Measurements from ENCODE around the gene OTOA. TPM values are rescaled to one million over a fixed set of nuclear protein-coding genes. Genes with fewer than 3 reads are reported as not detected.

OTOA gene
- polyA plus RNA-seq, 2 of the 4 experiments (the other 2 are of a cell fraction) = 0.05 TPM; not detected in 1

- 36% methylated on average over 1 of the region's 1 CpG for WGBS (ENCODE audit: missing lambda C conversion rate)
- ChIA-PET POLR2A (no interaction called here), CTCF (interaction anchor here (0.8 to 0.9 kb wide), 3 partner anchors 13 to 62 kb away, joined by 3 read pairs; no protein-coding TSS in a partner anchor)
- FAIRE-seq (no peak), ATAC-seq (no peak), DNase-seq (ENCODE audit: low read depth in 1 of 2, low spot score in 1 of 2) (no peak)
- Histone ChIP-seq H3K4me3 (no peak overlapping the region), H3K27ac (no peak overlapping the region), H3K9me3 (peaks cover 2% of the 10 kb centered on the region; the same call in 2 of the 3 replicates), H3K4me2 (peak overlapping the region; percentile 6; the same call in 1 of the 3 replicates), H3K4me1 (peaks cover 22% of the 10 kb centered on the region)
- TF ChIP-seq POLR2A (IDR thresholded peaks at IDR 0.05; ENCODE audit: low read length) (no peak), HDAC2 (IDR thresholded peaks at IDR 0.05) (no peak), RAD21 (conservative IDR thresholded peaks at IDR 0.05 in 1 of 2, IDR thresholded peaks at IDR 0.05 in 1 of 2) (no peak), CHD4 (IDR thresholded peaks at IDR 0.05; ENCODE audit: borderline replicate concordance) (no peak), NR3C1 (IDR thresholded peaks at IDR 0.05) (no peak), MAZ (IDR thresholded peaks at IDR 0.05; ENCODE audit: borderline replicate concordance, low read depth, low read length) (no peak), SREBF2 (IDR thresholded peaks at IDR 0.05) (no peak), USF2 (IDR thresholded peaks at IDR 0.05) (no peak)
- TF ChIP-seq, protein P1, sequence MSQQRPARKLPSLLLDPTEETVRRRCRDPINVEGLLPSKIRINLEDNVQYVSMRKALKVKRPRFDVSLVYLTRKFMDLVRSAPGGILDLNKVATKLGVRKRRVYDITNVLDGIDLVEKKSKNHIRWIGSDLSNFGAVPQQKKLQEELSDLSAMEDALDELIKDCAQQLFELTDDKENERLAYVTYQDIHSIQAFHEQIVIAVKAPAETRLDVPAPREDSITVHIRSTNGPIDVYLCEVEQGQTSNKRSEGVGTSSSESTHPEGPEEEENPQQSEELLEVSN (IDR thresholded peaks at IDR 0.05; ENCODE audit: borderline replicate concordance, low read depth) = no peak
Measured at GRCh38 chr16:21625026-21625425, 38.7 kb upstream of the OTOA start.

- POLR2A ChIA-PET = no interaction called here
- DNase-seq (ENCODE audit: low read depth in 1 of 2, low spot score in 1 of 2) (peak in 1 of 2 experiments; percentile 46), FAIRE-seq (no peak), ATAC-seq (peak; percentile 70 to 74; a peak in 5 of 6 replicates)
- H3K4me3 ChIP-seq = no peak overlapping the region
- TF ChIP-seq REST (IDR thresholded peaks at IDR 0.05) (no peak), SREBF2 (IDR thresholded peaks at IDR 0.05) (no peak), MAFK (IDR thresholded peaks at IDR 0.05; ENCODE audit: partially characterized antibody) (no peak), KDM1A (IDR thresholded peaks at IDR 0.05; ENCODE audit: low read depth) (no peak), MAX (IDR thresholded peaks at IDR 0.05) (no peak)
- peak overlapping the region in 1 of 2 experiments; percentile 25; a peak in 4 of 6 replicates for H3K27ac ChIP-seq
- peak overlapping the region; percentile 14; the same call in 2 of the 3 replicates for H3K4me2 ChIP-seq
- peaks cover 22% of the 10 kb centered on the region for H3K4me1 ChIP-seq
- WGBS (ENCODE audit: missing lambda C conversion rate) = 53% methylated on average over 6 of the region's 6 CpGs
- CTCF ChIA-PET = interaction anchor here (0.8 to 4.5 kb wide), 2 partner anchors 13 to 82 kb away, joined by 3 to 17 read pairs; no protein-coding TSS in a partner anchor
- peaks cover 2% of the 10 kb centered on the region; the same call in 2 of the 3 replicates for H3K9me3 ChIP-seq
Measured at GRCh38 chr16:21626659-21627277, 37.0 kb upstream of the OTOA start.

DNA sequence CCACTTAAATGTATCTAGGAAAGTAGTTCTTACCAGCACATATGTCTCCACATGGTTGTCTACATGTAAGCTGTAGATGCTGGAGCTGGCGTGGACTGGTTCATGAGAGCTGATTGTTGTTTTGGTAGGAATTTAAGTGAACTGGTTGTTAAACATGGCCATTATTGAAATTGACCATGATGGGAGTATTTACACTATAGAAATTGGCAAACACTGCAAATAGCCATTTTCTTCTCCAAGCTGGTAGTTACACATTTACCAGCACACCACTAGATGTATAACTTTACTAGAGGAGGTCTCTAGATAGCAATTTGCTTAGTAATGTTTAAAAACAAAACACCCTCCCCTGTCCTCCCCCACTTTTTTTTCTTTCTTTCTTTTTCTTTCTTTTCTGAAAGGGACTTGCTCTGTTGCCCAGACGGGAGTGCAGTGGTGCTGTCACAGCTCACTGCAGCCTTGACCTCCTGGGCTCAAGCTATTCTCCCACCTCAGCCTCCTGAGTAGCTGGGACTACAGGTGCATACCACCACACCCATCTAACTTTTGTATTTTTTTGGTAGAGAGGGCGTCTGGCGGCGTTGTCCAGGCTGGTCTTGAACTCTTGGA is 35.5 kb upstream of the OTOA start:
- H3K27ac ChIP-seq = no peak overlapping the region

More for the DNA sequence above, 35.5 kb upstream of the OTOA start:
- H3K9me3 ChIP-seq = peaks cover 2% of the 10 kb centered on the region; the same call in 2 of the 3 replicates
- no peak overlapping the region for H3K4me2 ChIP-seq
- no peak for FAIRE-seq
- ATAC-seq = no peak
- ChIA-PET CTCF (interaction anchor here (1.0 to 4.5 kb wide), 3 partner anchors 11 to 80 kb away, joined by 3 to 17 read pairs (median 3); no protein-coding TSS in a partner anchor), POLR2A (no interaction called here)
- peaks cover 22% of the 10 kb centered on the region for H3K4me1 ChIP-seq
- H3K4me3 ChIP-seq = no peak overlapping the region
- DNase-seq (ENCODE audit: low read depth in 1 of 2, low spot score in 1 of 2) = no peak
- WGBS (ENCODE audit: missing lambda C conversion rate) = 92% methylated on average over 5 of the region's 5 CpGs
- TF ChIP-seq HEYL (CRISPR knock-in tag; IDR thresholded peaks at IDR 0.05) = no peak
- no peak for TF ChIP-seq JUN (IDR thresholded peaks at IDR 0.05)
- no peak for TF ChIP-seq CTCF (IDR thresholded peaks at IDR 0.05)
- no peak for TF ChIP-seq CEBPB (IDR thresholded peaks at IDR 0.05)
- no peak for TF ChIP-seq ZFP36 (IDR thresholded peaks at IDR 0.05; ENCODE audit: borderline replicate concordance, partially characterized antibody)

Data from A549 (cell line).